IPS-18a (cell line): ENCODE data around the gene HINFP.
"Not testable (repeated sequence)": the region's sequence is repeated elsewhere in the genome, so short reads cannot be mapped to it uniquely, and the experiment has no call there.

Experiments used
- H3K27ac ChIP-seq: one replicate; pipeline ENCODE4 v1.5.1; 2013; ENCODE audit warnings: low read length
- H3K27me3 ChIP-seq: one replicate; pipeline ENCODE4 v1.6.1; 2013; ENCODE audit warnings: mild to moderate bottlenecking, low read length; ENCODE audit not compliant: control insufficient read depth, insufficient read depth
- H3K36me3 ChIP-seq: one replicate; pipeline ENCODE4 v1.6.1; 2013; ENCODE audit warnings: low read depth, low read length; ENCODE audit not compliant: control insufficient read depth
- H3K4me1 ChIP-seq: one replicate; pipeline ENCODE4 v1.6.1; 2013; ENCODE audit warnings: low read depth, low read length; ENCODE audit not compliant: control insufficient read depth
- H3K4me3 ChIP-seq: one replicate; pipeline ENCODE4 v1.5.1; 2013; ENCODE audit warnings: low read length
- H3K9ac ChIP-seq: one replicate; pipeline ENCODE4 v1.6.1; 2013; ENCODE audit warnings: mild to moderate bottlenecking, low read length, moderate library complexity
- H3K9me3 ChIP-seq: one replicate; pipeline ENCODE4 v1.6.1; 2013; ENCODE audit warnings: low read depth, low read length; ENCODE audit not compliant: control insufficient read depth

Gene HINFP

GRCh38 chr11:119184399-119184798 is 63.0 kb downstream of the HINFP start:
- H3K36me3 ChIP-seq, H3K27ac ChIP-seq, H3K27me3 ChIP-seq, H3K4me3 ChIP-seq, H3K9me3 ChIP-seq, H3K4me1 ChIP-seq, H3K9ac ChIP-seq: not testable (repeated sequence)
